Duodenal mucosa (tissue), 2 donors: ENCODE measurements around the gene TMA16.
"Not testable (repeated sequence)": the region's sequence is repeated elsewhere in the genome, so short reads cannot be mapped to it uniquely, and the experiment has no call there.

Experiments used
- H3K27ac ChIP-seq: one replicate; pipeline ENCODE4 v1.7.0; 2013; ENCODE audit warnings: low read depth, low read length
- H3K27me3 ChIP-seq, 2 donors: one replicate each; pipeline ENCODE4 v1.7.0; 2013; ENCODE audit warnings: low read length in 2 of 2, control low read depth in 1 of 2; ENCODE audit not compliant: insufficient read depth in 2 of 2, control insufficient read depth in 1 of 2
- H3K36me3 ChIP-seq, 2 donors: one replicate each; pipeline ENCODE4 v1.7.0; 2013; ENCODE audit warnings: low read length in 2 of 2, control low read depth in 1 of 2; ENCODE audit not compliant: insufficient read depth in 2 of 2, control insufficient read depth in 1 of 2
- H3K4me1 ChIP-seq, 2 donors: one replicate each; pipeline ENCODE4 v1.7.0; 2013; ENCODE audit warnings: low read length in 2 of 2, control low read depth in 1 of 2; ENCODE audit not compliant: insufficient read depth in 2 of 2, control insufficient read depth in 1 of 2
- H3K4me3 ChIP-seq, 2 donors: one replicate each; pipeline ENCODE4 v1.7.0; 2013; ENCODE audit warnings: low read length in 2 of 2, low read depth in 1 of 2
- H3K9ac ChIP-seq, 2 donors: one replicate each; pipeline ENCODE4 v1.7.0; 2013; ENCODE audit warnings: low read length in 2 of 2, low read depth in 1 of 2
- H3K9me3 ChIP-seq, 2 donors: one replicate each; pipeline ENCODE4 v1.7.0; 2013; ENCODE audit warnings: low read length in 2 of 2, control low read depth in 1 of 2; ENCODE audit not compliant: control insufficient read depth in 1 of 2

Gene TMA16

GRCh38 chr4:163494360-163495241 is at the start of gene TMA16:
Gene TMA16 (plus strand): TSS chr4:163494690. CDS start chr4:163494802, 112 bp downstream.
- H3K9me3 ChIP-seq = no peaks in the 10 kb centered on the region
- H3K9ac ChIP-seq = peak within 1 kb of the TSS; percentile 93 to 96
- H3K4me1 ChIP-seq = peaks cover 12 to 22% of the 10 kb centered on the region in 2 donors
- no peaks in the 10 kb centered on the region for H3K36me3 ChIP-seq
- H3K27me3 ChIP-seq = no peaks in the 10 kb centered on the region
- H3K4me3 ChIP-seq = peak within 1 kb of the TSS; percentile 98 to 99
- peak within 1 kb of the TSS; percentile 80 for H3K27ac ChIP-seq

- H3K27ac ChIP-seq, H3K27me3 ChIP-seq, H3K4me3 ChIP-seq, H3K9me3 ChIP-seq, H3K9ac ChIP-seq, H3K4me1 ChIP-seq, H3K36me3 ChIP-seq: not testable (repeated sequence)
Observed at GRCh38 chr4:163447023-163447422, 47.5 kb upstream of the TMA16 start.

- no peaks in the 10 kb centered on the region for H3K36me3 ChIP-seq
- no peak overlapping the region for H3K27ac ChIP-seq
- H3K4me3 ChIP-seq = no peak overlapping the region
- no peaks in the 10 kb centered on the region for H3K4me1 ChIP-seq
- no peak overlapping the region for H3K9ac ChIP-seq
- no peaks in the 10 kb centered on the region for H3K9me3 ChIP-seq
- H3K27me3 ChIP-seq = no peaks in the 10 kb centered on the region
Observed at GRCh38 chr4:163447481-163447880, 47.0 kb upstream of the TMA16 start.

GRCh38 chr4:163448540-163449203 is 45.8 kb upstream of the TMA16 start:
- Histone ChIP-seq H3K36me3 (no peaks in the 10 kb centered on the region), H3K4me3 (no peak overlapping the region), H3K27ac (no peak overlapping the region), H3K9ac (no peak overlapping the region), H3K9me3 (no peaks in the 10 kb centered on the region), H3K4me1 (no peaks in the 10 kb centered on the region), H3K27me3 (no peaks in the 10 kb centered on the region)

GRCh38 chr4:163462556-163462955 is 31.9 kb upstream of the TMA16 start:
- H3K9ac ChIP-seq = no peak overlapping the region
- no peak overlapping the region for H3K27ac ChIP-seq
- H3K4me1 ChIP-seq = no peaks in the 10 kb centered on the region

GRCh38 chr4:163467082-163467770 is 27.3 kb upstream of the TMA16 start:
- H3K9me3 ChIP-seq = no peaks in the 10 kb centered on the region
- H3K9ac ChIP-seq = no peak overlapping the region
- H3K36me3 ChIP-seq = no peaks in the 10 kb centered on the region
- H3K27ac ChIP-seq = no peak overlapping the region
- no peak overlapping the region for H3K4me3 ChIP-seq
- H3K4me1 ChIP-seq = no peaks in the 10 kb centered on the region
- H3K27me3 ChIP-seq = no peaks in the 10 kb centered on the region

More at GRCh38 chr4:163462556-163462955, 31.9 kb upstream of the TMA16 start:
- H3K4me3 ChIP-seq = no peak overlapping the region
- H3K36me3 ChIP-seq = no peaks in the 10 kb centered on the region
- H3K9me3 ChIP-seq = no peaks in the 10 kb centered on the region
- H3K27me3 ChIP-seq = no peaks in the 10 kb centered on the region

GRCh38 chr4:163470391-163470790 is 24.1 kb upstream of the TMA16 start:
- Histone ChIP-seq H3K27ac (no peak overlapping the region), H3K9ac (no peak overlapping the region), H3K4me3 (no peak overlapping the region), H3K4me1 (no peaks in the 10 kb centered on the region), H3K36me3 (no peaks in the 10 kb centered on the region), H3K27me3 (no peaks in the 10 kb centered on the region), H3K9me3 (no peaks in the 10 kb centered on the region)

- Histone ChIP-seq H3K36me3 (no peaks in the 10 kb centered on the region), H3K4me3 (no peak overlapping the region), H3K4me1 (no peaks in the 10 kb centered on the region), H3K9ac (no peak overlapping the region), H3K27me3 (no peaks in the 10 kb centered on the region), H3K9me3 (no peaks in the 10 kb centered on the region), H3K27ac (no peak overlapping the region)
Observed at GRCh38 chr4:163473130-163473529, 21.4 kb upstream of the TMA16 start.

GRCh38 chr4:163473576-163473975 is 20.9 kb upstream of the TMA16 start, which contains the start of gene TKTL2:
Gene TKTL2 (minus strand): TSS chr4:163473754. CDS start chr4:163473734, 20 bp downstream.
- Histone ChIP-seq H3K9ac (no peak within 1 kb of the TSS), H3K4me1 (no peaks in the 10 kb centered on the region)

GRCh38 chr4:163474027-163474426 is 20.5 kb upstream of the TMA16 start:
- no peaks in the 10 kb centered on the region for H3K36me3 ChIP-seq
- H3K27ac ChIP-seq = no peak overlapping the region
- no peaks in the 10 kb centered on the region for H3K27me3 ChIP-seq
- no peaks in the 10 kb centered on the region for H3K9me3 ChIP-seq
- no peak overlapping the region for H3K9ac ChIP-seq
- H3K4me1 ChIP-seq = no peaks in the 10 kb centered on the region
- H3K4me3 ChIP-seq = no peak overlapping the region

More at GRCh38 chr4:163473576-163473975, 20.9 kb upstream of the TMA16 start, which contains the start of gene TKTL2:
- Histone ChIP-seq H3K36me3 (no peaks in the 10 kb centered on the region), H3K27ac (no peak within 1 kb of the TSS), H3K9me3 (no peaks in the 10 kb centered on the region), H3K4me3 (no peak within 1 kb of the TSS), H3K27me3 (no peaks in the 10 kb centered on the region)
